A673 (cell line): ENCODE data around the gene MAS1L. TPM values are rescaled to one million over a fixed set of nuclear protein-coding genes. Genes with fewer than 3 reads are reported as not detected.

Experiments
- BruUV-seq: library from RNA; stranded (reverse); fragments of 400-500 nt; replicated peaks from 2 replicates; lab custom pipeline; 2021; lab: Mats Ljungman, UMichigan
- CTCF ChIA-PET: fragments of 300-600 bp; sonication (Branson Sonifier 250); formaldehyde crosslinking; loops from one replicate; lab custom pipeline; 2022; ENCODE audit warnings: antibody characterized with exemption; lab: Charles Lee
- POLR2A ChIA-PET: fragments of 300-600 bp; sonication (Branson Sonifier 250); formaldehyde crosslinking; loops from one replicate; lab custom pipeline; 2022; ENCODE audit warnings: antibody characterized with exemption; ENCODE audit not compliant: low non-redundant PET; lab: Charles Lee
- DNase-seq: peaks from one replicate; pipeline ENCODE4 v3.0.0-alpha.2; 2015; ENCODE audit warnings: low spot score
- H3K27ac ChIP-seq: fragments of 200-600 bp; sonication (generic); 2 replicates; pipeline ENCODE4 v1.5.1; 2016; ENCODE audit warnings: mixed run types, low read depth, mild to moderate bottlenecking, mixed read lengths, antibody characterized with exemption, low read length; ENCODE audit not compliant: poor library complexity, severe bottlenecking
- H3K27me3 ChIP-seq: fragments of 200-600 bp; sonication (generic); replicated peaks from 2 replicates; pipeline ENCODE4 v1.6.1; 2017; ENCODE audit warnings: mixed run types, low read depth, mild to moderate bottlenecking, mixed read lengths, antibody characterized with exemption, low read length; ENCODE audit not compliant: insufficient read depth, poor library complexity
- H3K36me3 ChIP-seq: fragments of 200-600 bp; sonication (generic); 2 replicates; pipeline ENCODE4 v1.6.1; 2016; ENCODE audit warnings: mixed run types, mild to moderate bottlenecking, mixed read lengths, antibody characterized with exemption, low read length; ENCODE audit not compliant: insufficient read depth, poor library complexity, severe bottlenecking
- H3K4me1 ChIP-seq: fragments of 200-600 bp; sonication (generic); 2 replicates; pipeline ENCODE4 v1.6.1; 2017; ENCODE audit warnings: mixed run types, mild to moderate bottlenecking, mixed read lengths, antibody characterized with exemption, low read length; ENCODE audit not compliant: insufficient read depth, poor library complexity, severe bottlenecking
- H3K4me3 ChIP-seq: fragments of 200-600 bp; sonication (generic); 2 replicates; pipeline ENCODE4 v1.5.1; 2016; ENCODE audit warnings: low read depth, mixed run types, mild to moderate bottlenecking, mixed read lengths, low read length; ENCODE audit not compliant: poor library complexity, severe bottlenecking
- H3K9me3 ChIP-seq: fragments of 200-600 bp; sonication (generic); 2 replicates; pipeline ENCODE4 v1.6.1; 2016; ENCODE audit warnings: mixed run types, low read depth, mild to moderate bottlenecking, mixed read lengths, antibody characterized with exemption, low read length; ENCODE audit not compliant: poor library complexity, severe bottlenecking
- EZH2 ChIP-seq: fragments of 200-600 bp; sonication (generic); IDR thresholded peaks from 2 replicates; pipeline ENCODE4 v1.6.1; 2017; ENCODE audit warnings: borderline replicate concordance, low read depth, mild to moderate bottlenecking, mixed read lengths, antibody characterized with exemption, low read length; ENCODE audit not compliant: poor library complexity, severe bottlenecking
- intact Hi-C: fragments of 100-400 bp; cut with micrococcal nuclease; formaldehyde crosslinking; loops from one replicate; pipeline ENCODE4 v1.10.0; 2022; ENCODE audit not compliant: unreplicated experiment
- total RNA-seq: library from RNA; stranded (reverse); gene quantifications from 2 replicates; pipeline ENCODE4 v1.2.3, GENCODE V29; 2021
- TF ChIP-seq, protein P1 (sequence below): fragments of 300-800, 200-600 bp; sonication (generic); conservative IDR thresholded peaks from 2 replicates; pipeline ENCODE4 v1.5.1; 2017; ENCODE audit warnings: low read depth, mild to moderate bottlenecking, antibody characterized with exemption, low read length, moderate library complexity, mixed read lengths

The MAS1L gene
- total RNA-seq, 1 experiment from 2014 or later: not detected

GRCh38 chr6:29494131-29494530, 6.4 kb upstream of the MAS1L start:
- CTCF ChIA-PET: no interaction called here
- Histone ChIP-seq H3K4me1 (no peaks in the 10 kb centered on the region), H3K36me3 (no peaks in the 10 kb centered on the region), H3K4me3 (no peak overlapping the region), H3K9me3 (no peaks in the 10 kb centered on the region), H3K27me3 (peaks cover 59% of the 10 kb centered on the region), H3K27ac (no peak overlapping the region)
- intact Hi-C loops: no loop called here
- TF ChIP-seq, protein P1, sequence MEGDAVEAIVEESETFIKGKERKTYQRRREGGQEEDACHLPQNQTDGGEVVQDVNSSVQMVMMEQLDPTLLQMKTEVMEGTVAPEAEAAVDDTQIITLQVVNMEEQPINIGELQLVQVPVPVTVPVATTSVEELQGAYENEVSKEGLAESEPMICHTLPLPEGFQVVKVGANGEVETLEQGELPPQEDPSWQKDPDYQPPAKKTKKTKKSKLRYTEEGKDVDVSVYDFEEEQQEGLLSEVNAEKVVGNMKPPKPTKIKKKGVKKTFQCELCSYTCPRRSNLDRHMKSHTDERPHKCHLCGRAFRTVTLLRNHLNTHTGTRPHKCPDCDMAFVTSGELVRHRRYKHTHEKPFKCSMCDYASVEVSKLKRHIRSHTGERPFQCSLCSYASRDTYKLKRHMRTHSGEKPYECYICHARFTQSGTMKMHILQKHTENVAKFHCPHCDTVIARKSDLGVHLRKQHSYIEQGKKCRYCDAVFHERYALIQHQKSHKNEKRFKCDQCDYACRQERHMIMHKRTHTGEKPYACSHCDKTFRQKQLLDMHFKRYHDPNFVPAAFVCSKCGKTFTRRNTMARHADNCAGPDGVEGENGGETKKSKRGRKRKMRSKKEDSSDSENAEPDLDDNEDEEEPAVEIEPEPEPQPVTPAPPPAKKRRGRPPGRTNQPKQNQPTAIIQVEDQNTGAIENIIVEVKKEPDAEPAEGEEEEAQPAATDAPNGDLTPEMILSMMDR: no peak
- no peak for TF ChIP-seq EZH2
- POLR2A ChIA-PET: no interaction called here
- BruUV-seq: no TSS peak
- DNase-seq: no peak

DNA sequence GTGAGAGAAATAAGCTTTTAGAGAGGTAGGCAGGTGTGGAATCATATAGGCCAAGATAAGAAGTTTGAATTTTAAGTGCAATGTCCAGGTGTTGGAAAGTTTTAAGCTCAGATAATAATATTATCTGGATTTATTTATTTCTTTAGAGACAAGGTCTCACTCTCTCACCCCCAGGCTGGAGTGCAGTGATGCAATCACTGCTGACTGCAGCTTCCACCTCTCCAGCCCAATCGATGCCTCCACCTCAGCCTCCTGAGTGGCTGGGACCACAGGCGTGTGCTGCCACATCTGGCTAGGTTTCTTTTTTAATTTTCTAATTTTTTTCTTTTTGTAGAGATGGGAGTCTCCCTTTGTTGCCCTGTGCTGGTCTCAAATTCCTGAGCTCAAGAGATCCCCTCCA, 5.5 kb upstream of the MAS1L start:
- CTCF ChIA-PET: no interaction called here
- intact Hi-C loops: no loop called here
- Histone ChIP-seq H3K9me3 (no peaks in the 10 kb centered on the region), H3K4me1 (no peaks in the 10 kb centered on the region), H3K27me3 (peaks cover 50% of the 10 kb centered on the region), H3K27ac (no peak overlapping the region), H3K4me3 (no peak overlapping the region), H3K36me3 (no peaks in the 10 kb centered on the region)
- TF ChIP-seq, protein P1: no peak
- no peak for TF ChIP-seq EZH2
- POLR2A ChIA-PET: no interaction called here
- no peak for DNase-seq
- BruUV-seq: no TSS peak

DNA sequence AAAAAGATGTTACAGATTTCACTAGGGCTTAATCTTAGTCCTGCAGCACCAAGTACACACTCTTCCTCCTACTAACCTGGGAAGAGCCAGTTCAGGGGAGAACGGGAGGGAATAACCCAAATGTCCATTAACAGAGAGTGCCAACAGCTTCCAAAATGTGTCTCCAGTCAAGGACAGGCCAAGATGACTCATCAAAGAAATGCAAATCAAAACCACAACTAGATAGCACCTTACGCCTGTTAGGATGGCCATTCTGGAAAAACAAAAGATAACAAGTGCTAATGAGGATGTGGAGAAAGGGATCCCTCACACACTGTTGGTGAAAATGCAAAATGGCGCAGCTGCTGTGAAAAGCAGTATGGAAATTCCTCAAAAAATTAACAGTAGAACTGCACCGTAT, 3.8 kb upstream of the MAS1L start:
- no TSS peak for BruUV-seq
- CTCF ChIA-PET: no interaction called here
- TF ChIP-seq, protein P1: no peak
- TF ChIP-seq EZH2: no peak
- intact Hi-C loops: no loop called here
- H3K27ac ChIP-seq: no peak overlapping the region
- H3K4me1 ChIP-seq: no peaks in the 10 kb centered on the region
- H3K36me3 ChIP-seq: no peaks in the 10 kb centered on the region
- H3K4me3 ChIP-seq: no peak overlapping the region
- POLR2A ChIA-PET: no interaction called here
- peaks cover 34% of the 10 kb centered on the region for H3K27me3 ChIP-seq
- DNase-seq: no peak
- H3K9me3 ChIP-seq: no peaks in the 10 kb centered on the region
